GM21447 (cell line): ENCODE results near the gene FAM83G.
"Not testable (repeated sequence)": the region's sequence is repeated elsewhere in the genome, so short reads cannot be mapped to it uniquely, and the experiment has no call there.

Experiments
- ATAC-seq: cut with Tn5 transposase; IDR thresholded peaks from one replicate; pipeline ENCODE4 v1.9.1; 2021; ENCODE audit not compliant: unreplicated experiment

FAM83G gene

GRCh38 chr17:18959071-18959844, 45.3 kb downstream of the FAM83G start:
- ATAC-seq, result no peak

DNA sequence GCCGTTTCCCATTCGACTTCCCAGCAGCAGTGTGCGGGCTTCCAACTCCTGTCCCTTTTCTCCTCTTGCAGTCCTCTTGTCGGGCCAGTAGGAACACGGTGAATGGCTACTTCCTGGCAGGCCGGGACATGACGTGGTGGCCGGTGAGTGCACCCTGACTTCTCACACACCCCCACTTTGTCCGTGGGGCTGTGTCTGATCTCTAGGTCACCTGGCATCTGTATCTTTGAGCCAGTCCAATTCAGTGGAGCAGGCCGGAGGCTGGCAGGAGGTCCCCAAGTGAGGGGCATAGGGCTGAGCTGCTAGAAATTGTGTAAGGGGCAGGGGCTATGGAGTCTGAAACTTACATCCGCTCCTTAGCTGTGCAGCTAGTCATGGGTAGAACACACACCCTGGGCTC, 46.0 kb downstream of the FAM83G start:
- ATAC-seq, result no peak

DNA sequence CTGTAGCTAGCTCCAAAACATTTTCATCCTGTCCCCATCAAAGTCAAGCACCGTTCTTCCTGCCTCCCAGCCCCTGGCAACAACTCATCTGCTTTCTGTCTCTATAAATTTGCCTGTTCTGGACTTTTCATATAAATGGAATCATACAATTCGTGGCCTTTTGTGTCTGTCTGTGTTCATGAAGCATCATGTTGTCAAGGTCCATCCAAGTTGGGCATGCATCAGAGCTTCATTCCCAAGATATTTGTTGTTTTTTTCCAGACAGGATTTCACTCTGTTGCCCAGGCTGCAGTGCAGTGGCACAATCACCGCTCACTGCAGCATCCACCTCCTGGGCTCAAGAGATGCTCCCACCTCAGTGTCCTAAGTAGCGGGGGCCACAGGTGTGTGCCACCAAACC, 46.7 kb downstream of the FAM83G start:
- ATAC-seq, result no peak

DNA sequence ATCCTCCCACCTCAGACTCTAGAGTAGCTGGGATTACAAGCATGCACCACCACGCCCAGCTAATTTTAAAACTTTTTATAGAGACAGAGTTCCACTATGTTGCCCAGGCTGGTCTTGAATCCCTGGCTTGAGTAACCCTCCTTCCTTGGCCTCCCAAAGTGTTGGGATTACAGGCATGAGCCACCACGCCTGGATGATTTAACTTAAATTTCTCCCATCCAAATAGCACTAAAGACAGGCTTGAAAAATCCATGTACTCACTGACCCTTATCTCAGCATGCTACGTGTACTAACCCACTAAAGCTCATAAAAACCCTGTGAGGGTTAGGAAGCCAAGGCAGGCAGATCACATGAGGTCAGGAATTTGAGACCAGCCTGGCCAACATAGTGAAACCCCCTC, 48.0 kb downstream of the FAM83G start:
- no peak for ATAC-seq

- not testable (repeated sequence) for ATAC-seq
Observed at GRCh38 chr17:18956021-18956420, 48.5 kb downstream of the FAM83G start.

DNA sequence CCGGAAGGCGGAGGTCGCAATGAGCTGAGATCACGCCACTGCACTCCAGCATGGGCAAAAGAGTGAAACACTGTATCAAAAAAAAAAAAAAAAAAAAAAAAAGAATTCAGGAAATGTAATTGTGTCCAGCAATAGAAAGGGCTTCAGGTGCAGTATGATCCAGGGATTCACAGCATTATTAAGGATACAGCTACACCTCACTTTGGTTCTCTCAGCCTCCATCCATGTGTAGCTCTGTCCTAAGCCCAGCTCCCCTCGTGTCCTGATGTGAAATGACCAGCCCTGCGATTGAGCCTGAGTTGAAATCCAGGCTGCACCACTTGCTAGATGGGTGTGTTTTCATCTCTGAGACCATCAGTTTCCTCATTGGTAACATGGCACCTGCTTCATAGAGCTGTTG, 49.6 kb downstream of the FAM83G start:
- ATAC-seq, result no peak

DNA sequence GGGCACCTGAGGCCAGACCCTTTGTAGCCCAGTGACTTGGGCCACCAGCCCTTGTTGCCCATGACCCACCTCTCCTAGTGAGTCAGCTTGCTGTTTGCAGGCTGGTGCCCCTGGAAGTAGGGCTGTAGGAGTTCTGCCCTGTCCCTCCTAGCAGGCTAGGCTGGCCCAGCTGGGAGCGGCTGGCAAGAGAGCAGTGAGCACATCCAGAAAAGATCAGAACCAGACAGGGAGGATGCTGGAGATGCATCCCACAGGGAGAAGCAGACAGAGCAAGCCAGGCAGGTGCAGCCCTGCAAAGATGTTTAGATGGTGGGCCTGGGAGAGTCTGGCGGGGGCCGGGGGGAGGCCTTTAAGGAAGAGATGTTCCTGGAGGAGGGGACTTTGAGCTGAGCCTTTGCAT, 50.2 kb downstream of the FAM83G start:
- no peak for ATAC-seq

GRCh38 chr17:18953231-18953728, 51.3 kb downstream of the FAM83G start:
- no peak for ATAC-seq

DNA sequence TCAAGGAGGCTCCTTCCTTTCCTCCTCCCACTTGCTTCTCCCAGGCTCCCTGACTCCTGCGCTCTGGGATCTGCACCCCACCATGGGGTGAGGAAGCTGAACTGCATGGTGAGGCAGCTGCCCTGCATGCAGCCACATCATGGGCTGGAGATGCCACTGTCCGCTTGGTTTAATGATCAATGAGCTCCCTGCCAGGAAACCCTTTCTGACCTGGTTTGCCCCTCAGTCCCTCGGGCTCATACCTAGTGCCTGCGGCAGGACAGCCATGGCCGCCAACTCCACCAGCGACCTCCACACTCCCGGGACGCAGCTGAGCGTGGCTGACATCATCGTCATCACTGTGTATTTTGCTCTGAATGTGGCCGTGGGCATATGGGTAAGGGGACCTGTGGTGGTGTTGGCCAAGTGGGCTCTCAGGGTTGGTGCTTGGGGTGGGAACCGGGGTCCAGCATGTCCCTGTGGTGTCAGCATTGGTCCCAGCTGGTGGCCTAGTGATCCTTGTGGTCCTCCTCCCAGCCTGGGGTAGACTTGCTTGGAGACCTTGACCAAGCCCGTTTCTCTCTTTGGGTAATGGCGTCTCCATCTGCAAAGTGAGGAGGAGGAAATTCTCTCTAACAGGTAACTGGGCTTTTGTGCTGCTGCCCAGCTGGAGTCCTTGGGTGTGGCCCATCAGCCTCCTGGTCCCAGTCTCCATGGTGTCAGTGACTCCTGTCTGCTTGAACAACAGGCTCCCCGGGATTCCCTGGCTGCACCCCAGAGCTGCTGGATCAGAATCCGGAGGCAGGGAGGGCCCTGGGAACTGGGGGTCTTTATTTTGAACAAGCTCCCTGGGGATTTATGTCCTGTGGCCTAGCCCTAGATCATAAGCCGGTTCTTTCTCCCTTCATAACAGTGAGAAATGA, 52.4 kb downstream of the FAM83G start, which contains the start of gene SLC5A10:
Gene SLC5A10 (plus strand): TSS at position 225 of the 902 bp plus-strand sequence. CDS start 41 bp downstream, at position 266.
- ATAC-seq, result no peak

GRCh38 chr17:18950944-18951905, 53.3 kb downstream of the FAM83G start:
- no peak for ATAC-seq

DNA sequence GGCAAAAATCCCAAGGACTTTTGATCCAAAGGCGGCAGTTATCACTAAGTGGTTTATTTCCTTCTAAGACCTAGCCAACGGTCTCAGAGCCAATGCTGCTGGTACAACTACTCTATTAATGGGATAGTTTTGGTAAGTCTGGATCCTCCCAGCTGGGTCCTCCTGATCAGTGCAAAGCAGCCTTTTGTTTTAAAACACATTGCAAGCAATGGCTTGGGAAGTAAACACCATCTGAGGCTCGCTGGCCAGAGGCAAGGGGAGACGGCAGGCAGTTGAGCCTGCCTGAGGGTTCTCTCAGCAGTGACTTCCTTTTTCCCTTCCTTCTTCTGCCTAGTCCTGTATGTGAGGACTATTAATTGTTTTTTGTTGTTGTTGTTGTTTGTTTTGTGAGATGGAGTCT, 54.2 kb downstream of the FAM83G start:
- no peak for ATAC-seq

DNA sequence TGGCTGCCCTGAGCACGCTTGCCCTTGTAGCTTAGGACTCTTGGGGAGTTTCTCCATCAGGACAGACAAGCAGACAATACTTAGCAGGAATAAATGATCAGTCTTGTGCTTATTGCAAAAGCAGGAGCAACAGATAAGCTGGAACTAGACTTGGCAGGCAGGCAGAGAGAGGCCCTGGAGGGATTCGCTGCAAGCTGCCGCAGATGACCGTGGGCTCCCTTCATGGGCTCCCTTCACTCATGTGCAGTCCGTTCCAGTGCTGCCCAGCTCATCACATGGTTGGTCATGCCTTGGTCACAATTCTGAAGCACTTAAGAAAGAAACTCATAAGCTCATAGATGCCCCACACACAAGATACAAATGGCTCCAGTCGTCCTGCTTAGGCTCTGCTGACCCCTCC, 55.0 kb downstream of the FAM83G start:
- ATAC-seq, result no peak

- no peak for ATAC-seq
Observed at GRCh38 chr17:18948476-18949006, 56.0 kb downstream of the FAM83G start.

DNA sequence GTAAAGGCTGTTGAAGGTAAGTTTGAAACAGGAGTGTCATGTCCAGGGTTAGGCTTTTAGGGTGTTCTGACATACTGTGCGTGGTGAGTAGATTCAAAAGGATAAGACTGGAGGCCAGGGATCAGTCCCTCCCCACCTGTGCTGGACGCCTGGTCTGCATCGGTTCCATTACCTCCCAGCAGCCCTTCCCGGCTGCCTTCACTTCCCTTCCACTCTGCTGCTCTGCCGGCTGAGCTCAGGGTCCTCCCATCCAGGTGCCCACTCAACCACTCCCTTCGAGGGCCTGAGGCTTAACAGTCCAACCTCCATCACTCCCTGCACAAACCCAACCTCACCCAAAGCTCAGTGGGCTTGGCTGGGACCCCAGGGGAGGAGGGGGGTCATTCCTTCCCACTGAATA, 56.7 kb downstream of the FAM83G start:
- no peak for ATAC-seq

- ATAC-seq, result no peak
Observed at GRCh38 chr17:18946536-18946935, 58.0 kb downstream of the FAM83G start.

DNA sequence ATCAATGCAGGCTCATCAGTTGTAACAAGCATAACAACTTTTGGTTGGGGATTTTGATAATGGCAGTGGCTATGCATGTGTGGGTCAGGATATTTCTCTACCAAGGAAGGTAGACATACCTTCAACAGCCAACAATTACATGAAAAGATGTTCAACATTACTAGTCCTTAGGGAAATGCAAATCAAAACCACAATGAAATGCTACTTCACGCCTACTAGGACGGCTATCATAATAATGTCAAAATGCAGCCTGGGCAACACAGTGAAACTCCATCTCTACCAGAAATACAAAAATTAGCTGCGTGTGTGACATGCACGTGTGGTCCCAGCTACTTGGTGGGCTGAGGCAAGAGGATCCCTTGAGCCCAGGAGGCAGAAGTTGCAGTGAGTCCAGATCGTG, 59.9 kb downstream of the FAM83G start:
- no peak for ATAC-seq

GRCh38 chr17:18938692-18939023, 65.9 kb downstream of the FAM83G start:
- no peak for ATAC-seq

DNA sequence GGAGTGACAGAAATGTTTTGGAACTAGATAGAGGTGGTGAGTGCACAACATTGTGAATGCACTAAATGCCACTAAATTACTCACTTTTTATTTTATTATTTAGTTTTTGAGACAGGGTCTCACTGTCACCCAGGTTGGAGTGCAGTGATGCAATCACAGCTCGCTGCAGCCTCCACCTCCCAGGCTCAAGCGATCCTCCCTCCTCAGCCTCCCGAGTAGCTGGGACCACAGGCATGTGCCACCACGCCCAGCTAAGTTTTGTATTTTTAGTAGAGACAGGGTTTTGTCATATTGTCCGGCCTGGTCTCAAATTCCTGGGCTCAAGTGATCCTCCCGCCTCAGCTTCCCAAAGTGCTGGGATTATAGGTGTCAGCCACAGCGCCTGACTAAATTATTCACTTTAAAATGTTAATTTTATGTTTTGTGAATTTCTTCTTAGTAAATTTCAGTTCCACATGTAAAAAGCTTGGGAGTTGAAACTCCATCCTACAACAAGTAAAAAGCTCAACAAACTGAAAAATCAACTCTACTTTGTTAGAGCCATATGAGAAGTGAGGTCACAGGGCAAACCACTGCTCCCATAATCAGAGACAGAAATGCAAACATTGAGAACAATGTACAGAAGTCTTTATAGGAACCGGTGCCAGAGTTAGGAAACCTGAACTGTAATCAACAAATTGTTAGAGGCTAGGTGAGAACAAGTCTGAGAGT, 66.4 kb downstream of the FAM83G start:
- ATAC-seq, result no peak

GRCh38 chr17:18933102-18934058, 71.2 kb downstream of the FAM83G start:
- no peak for ATAC-seq
